BE2C (cell line): ENCODE measurements around the gene GJA4.
"Not testable (repeated sequence)": the region's sequence is repeated elsewhere in the genome, so short reads cannot be mapped to it uniquely, and the experiment has no call there.

ENCODE experiments used
- DNase-seq: peaks from one replicate; pipeline ENCODE4 v3.0.0-alpha.2; 2020
- H3K27me3 ChIP-seq: fragments of 250-450 bp; sonication (Bioruptor Pico); 2 replicates; pipeline ENCODE4 v1.5.1; 2020; ENCODE audit warnings: mild to moderate bottlenecking
- H3K36me3 ChIP-seq: fragments of 250-450 bp; sonication (Bioruptor Pico); 2 replicates; pipeline ENCODE4 v1.5.1; 2020; ENCODE audit warnings: mild to moderate bottlenecking
- H3K4me1 ChIP-seq: fragments of 250-450 bp; sonication (Bioruptor Pico); 2 replicates; pipeline ENCODE4 v1.5.1; 2020
- H3K4me3 ChIP-seq: 2 replicates; pipeline ENCODE4 v1.5.1; 2011; ENCODE audit warnings: low read depth, low read length
- H3K9me3 ChIP-seq: fragments of 250-450 bp; sonication (Bioruptor Pico); 2 replicates; pipeline ENCODE4 v1.5.1; 2020
- TF ChIP-seq, protein P1 (sequence below): IDR thresholded peaks from 2 replicates; pipeline ENCODE4 v1.5.1; 2012; ENCODE audit warnings: mild to moderate bottlenecking, low read depth, low read length

Gene GJA4

DNA sequence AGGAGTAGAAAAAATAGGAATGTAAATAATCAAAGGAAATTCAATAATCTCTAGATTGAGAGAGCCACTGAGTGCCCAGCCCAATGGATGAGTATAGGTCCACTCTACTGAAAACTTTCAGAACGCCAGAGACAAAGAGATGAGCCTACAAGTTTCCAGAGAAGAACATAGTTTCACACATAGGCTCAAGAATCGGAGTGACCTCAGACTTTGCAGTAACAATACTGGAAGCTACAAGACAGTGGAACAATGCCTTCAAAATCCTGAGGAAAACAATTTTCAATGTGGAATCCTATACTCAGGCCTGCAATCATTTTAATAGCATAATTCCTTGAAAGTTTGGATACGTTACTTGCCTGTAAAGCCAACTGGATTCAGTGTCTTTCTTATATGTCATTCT, 11.0 kb downstream of the GJA4 start:
- no peaks in the 10 kb centered on the region for H3K9me3 ChIP-seq
- TF ChIP-seq, protein P1, sequence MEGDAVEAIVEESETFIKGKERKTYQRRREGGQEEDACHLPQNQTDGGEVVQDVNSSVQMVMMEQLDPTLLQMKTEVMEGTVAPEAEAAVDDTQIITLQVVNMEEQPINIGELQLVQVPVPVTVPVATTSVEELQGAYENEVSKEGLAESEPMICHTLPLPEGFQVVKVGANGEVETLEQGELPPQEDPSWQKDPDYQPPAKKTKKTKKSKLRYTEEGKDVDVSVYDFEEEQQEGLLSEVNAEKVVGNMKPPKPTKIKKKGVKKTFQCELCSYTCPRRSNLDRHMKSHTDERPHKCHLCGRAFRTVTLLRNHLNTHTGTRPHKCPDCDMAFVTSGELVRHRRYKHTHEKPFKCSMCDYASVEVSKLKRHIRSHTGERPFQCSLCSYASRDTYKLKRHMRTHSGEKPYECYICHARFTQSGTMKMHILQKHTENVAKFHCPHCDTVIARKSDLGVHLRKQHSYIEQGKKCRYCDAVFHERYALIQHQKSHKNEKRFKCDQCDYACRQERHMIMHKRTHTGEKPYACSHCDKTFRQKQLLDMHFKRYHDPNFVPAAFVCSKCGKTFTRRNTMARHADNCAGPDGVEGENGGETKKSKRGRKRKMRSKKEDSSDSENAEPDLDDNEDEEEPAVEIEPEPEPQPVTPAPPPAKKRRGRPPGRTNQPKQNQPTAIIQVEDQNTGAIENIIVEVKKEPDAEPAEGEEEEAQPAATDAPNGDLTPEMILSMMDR, result no peak

GRCh38 chr1:34806396-34806795, 13.6 kb downstream of the GJA4 start:
- TF ChIP-seq, protein P1, result no peak
- DNase-seq, result no peak
- Histone ChIP-seq H3K4me3 (no peak overlapping the region), H3K36me3 (no peaks in the 10 kb centered on the region), H3K27me3 (no peaks in the 10 kb centered on the region), H3K9me3 (no peaks in the 10 kb centered on the region), H3K4me1 (no peaks in the 10 kb centered on the region)

More for the DNA sequence above, 11.0 kb downstream of the GJA4 start:
- H3K36me3 ChIP-seq, result no peaks in the 10 kb centered on the region
- no peaks in the 10 kb centered on the region for H3K27me3 ChIP-seq
- H3K4me1 ChIP-seq, result no peaks in the 10 kb centered on the region
- no peak overlapping the region for H3K4me3 ChIP-seq
- no peak for DNase-seq

DNA sequence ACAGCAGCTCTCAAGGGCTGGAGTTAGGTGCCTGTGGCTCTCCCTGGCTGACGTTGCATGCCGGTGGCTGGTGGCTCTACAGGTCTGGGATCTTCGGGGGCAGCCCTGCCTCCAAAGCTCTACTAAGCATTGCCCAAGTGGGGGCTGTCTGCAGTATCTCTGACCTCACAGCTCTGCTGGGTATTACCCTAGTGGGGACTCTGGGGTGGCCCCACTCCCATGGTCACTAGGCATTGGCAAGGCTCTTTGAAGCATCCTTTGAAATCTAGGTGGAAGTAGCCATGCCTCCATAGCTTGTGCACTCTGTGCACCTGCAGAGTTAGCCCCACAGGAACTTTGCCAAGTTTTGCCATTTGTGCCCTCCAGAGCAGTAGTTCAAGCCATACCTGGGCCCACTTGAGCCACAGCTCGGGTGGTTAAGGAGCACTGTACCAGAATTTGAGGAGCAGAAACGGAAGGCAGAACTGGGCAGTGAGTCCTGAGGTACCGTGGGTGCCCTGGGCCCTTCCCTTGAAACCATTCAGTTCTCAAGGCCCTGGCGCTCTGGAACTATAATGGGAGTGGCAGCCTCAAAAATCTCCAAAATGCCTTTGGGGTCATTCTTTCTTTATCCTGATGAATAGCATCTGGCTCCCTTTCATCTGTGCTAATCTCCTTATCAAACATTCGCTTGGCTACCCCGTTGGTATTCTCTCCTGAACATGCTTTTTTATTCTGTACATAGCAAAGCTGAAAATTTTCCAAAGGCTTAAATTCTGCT, 15.4 kb downstream of the GJA4 start:
- Histone ChIP-seq H3K4me3 (no peak overlapping the region), H3K4me1 (no peaks in the 10 kb centered on the region), H3K27me3 (no peaks in the 10 kb centered on the region), H3K36me3 (no peaks in the 10 kb centered on the region), H3K9me3 (no peaks in the 10 kb centered on the region)
- TF ChIP-seq, protein P1, result no peak
- DNase-seq, result no peak

DNA sequence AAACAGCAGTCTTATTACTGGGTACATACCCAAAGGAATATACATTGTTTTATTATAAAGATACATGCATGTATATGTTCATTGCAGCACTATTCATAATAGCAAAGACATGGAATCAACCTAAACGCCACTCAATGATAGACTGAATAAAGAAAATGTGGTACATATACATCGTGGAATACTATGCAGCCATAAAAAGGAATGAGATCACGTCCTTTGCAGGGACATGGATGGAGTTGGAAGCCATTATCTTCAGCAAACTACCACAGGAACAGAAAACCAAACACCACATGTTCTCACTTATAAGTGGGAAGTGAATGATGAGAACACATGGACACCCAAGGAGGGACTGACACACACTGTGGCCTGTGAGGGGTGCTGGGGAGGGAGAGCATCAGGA, 18.0 kb downstream of the GJA4 start:
- not testable (repeated sequence) for H3K4me1 ChIP-seq, H3K27me3 ChIP-seq, DNase-seq, H3K9me3 ChIP-seq, H3K36me3 ChIP-seq, H3K4me3 ChIP-seq

DNA sequence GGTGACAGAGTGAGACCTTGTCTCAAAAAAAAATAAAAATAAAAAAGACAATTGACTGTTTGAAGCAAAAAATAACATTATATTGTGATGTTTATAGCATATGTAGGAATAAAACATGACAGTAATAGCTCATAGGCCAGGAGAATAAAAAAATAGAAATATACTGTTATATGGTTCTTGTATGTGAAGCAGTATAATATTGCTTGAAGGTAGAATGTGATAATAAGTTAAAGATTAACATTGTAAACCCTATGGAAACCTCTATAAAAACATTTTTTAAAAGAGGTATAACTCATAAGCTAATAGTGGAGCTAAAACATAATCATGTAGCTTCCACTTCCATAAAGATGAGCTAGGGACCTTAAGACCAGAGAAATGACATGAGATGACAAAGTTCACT, 23.5 kb downstream of the GJA4 start:
- H3K36me3 ChIP-seq, result no peaks in the 10 kb centered on the region
- H3K4me1 ChIP-seq, result no peaks in the 10 kb centered on the region
- H3K9me3 ChIP-seq, result no peaks in the 10 kb centered on the region
- no peak overlapping the region for H3K4me3 ChIP-seq
- TF ChIP-seq, protein P1, result no peak
- no peaks in the 10 kb centered on the region for H3K27me3 ChIP-seq
- DNase-seq, result no peak

DNA sequence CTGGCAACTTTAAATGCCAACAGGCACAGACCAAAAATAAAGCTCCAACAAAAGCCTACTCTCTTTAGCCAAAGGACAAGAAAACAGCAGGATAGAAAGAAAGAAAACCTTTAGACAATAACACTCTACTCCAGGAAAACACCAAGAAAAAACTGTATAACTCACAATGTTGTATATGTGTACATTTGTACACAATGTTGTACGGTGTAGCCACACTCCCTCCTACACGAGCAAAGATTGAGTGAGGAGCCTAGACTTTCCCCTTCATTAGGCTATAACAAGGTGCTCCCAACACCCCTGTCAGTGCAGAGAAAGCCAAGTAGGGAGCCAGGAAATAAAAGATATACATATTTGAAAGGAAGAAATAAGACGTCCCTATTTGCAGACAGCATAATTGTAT, 24.0 kb downstream of the GJA4 start:
- Histone ChIP-seq H3K4me1 (no peaks in the 10 kb centered on the region), H3K4me3 (no peak overlapping the region), H3K36me3 (no peaks in the 10 kb centered on the region), H3K27me3 (no peaks in the 10 kb centered on the region), H3K9me3 (no peaks in the 10 kb centered on the region)
- DNase-seq, result no peak
- TF ChIP-seq, protein P1, result no peak

DNA sequence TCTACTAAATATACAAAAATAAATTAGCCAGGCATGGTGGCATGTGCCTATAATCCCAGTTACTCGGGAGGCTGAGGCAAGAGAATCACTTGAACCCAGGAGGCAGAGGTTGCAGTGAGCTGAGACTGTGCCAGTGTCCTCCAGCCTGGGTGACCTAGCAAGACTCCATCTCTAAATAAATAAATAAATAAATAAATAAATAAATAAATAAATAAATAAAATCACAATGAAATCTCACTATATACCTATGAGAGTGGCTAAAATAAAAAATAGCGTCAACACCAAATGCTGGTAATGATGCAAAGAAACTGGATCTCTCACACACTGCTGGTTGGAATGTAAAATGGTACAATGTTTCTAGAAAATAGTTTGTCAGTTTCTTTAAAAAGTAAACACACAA, 26.1 kb downstream of the GJA4 start:
- not testable (repeated sequence) for H3K27me3 ChIP-seq, H3K4me1 ChIP-seq, H3K4me3 ChIP-seq, H3K36me3 ChIP-seq, H3K9me3 ChIP-seq, DNase-seq
